Psoas muscle (tissue), 8 donors: Measurements from ENCODE around the gene PDCD1LG2. TPM values are rescaled to one million over a fixed set of nuclear protein-coding genes. Genes with fewer than 3 reads are reported as not detected.
"Not testable (repeated sequence)": the region's sequence is repeated elsewhere in the genome, so short reads cannot be mapped to it uniquely, and the experiment has no call there.

Source experiments
- ATAC-seq, 4 donors: fragments of 200-7000 bp; cut with Tn5 transposase; one replicate each; pipeline ENCODE4 v1.9.1; 2020; ENCODE audit warnings: moderate library complexity in 3 of 4, mild to moderate bottlenecking in 2 of 4
- DNase-seq, 2 donors: peaks; one replicate each; pipeline ENCODE4 v3.0.0-alpha.2; 2020
- H3K27ac ChIP-seq: fragments of 200-600 bp; one replicate; pipeline ENCODE4 v1.8.0; 2022
- H3K27me3 ChIP-seq, 3 donors: fragments of 200-600 bp in 1 of 3; one replicate each; pipeline versions ENCODE4 v1.6.1 to v1.8.0; 2013 to 2022; ENCODE audit warnings: low read length in 2 of 3, mild to moderate bottlenecking in 2 of 3, moderate library complexity in 1 of 3; ENCODE audit not compliant: insufficient read depth in 3 of 3
- H3K36me3 ChIP-seq, 2 donors: fragments of 200-600 bp in 1 of 2; one replicate each; pipeline versions ENCODE4 v1.6.1 to v1.8.0; 2013 to 2022; ENCODE audit warnings: low read depth in 1 of 2, mild to moderate bottlenecking in 1 of 2, moderate library complexity in 1 of 2; ENCODE audit not compliant: insufficient read depth in 1 of 2
- H3K4me1 ChIP-seq: fragments of 200-600 bp; one replicate; pipeline ENCODE4 v1.8.0; 2022
- H3K4me3 ChIP-seq: fragments of 200-600 bp; one replicate; pipeline ENCODE4 v1.8.0; 2022; ENCODE audit warnings: mild to moderate bottlenecking
- H3K9me3 ChIP-seq: fragments of 200-600 bp; one replicate; pipeline ENCODE4 v1.8.0; 2022
- CTCF ChIP-seq: fragments of 200-600 bp; IDR thresholded peaks from one replicate; pipeline ENCODE4 v1.8.0; 2022; ENCODE audit warnings: antibody characterized with exemption
- WGBS, 3 donors: extraction: QIAGEN DNeasy Blood & Tissue Kit; methylation state at CpG; one replicate each; pipeline versions ENCODE4 v1.1.6 to v1.1.7; 2013; 5-methylcytosine and 5-hydroxymethylcytosine counted together
- intact Hi-C, 2 donors: fragments of 100-400 bp; cut with DNase I; formaldehyde crosslinking; loops; one replicate each; pipeline versions ENCODE4 v1.11.0 to v1.14.2; 2022
- long read RNA-seq, 2 donors: library from polyadenylated mRNA; unstranded; transcript quantifications; one replicate each; pipeline ENCODE4 v2.0.0, GENCODE V29; 2021
- polyA plus RNA-seq, 3 donors: library from polyadenylated mRNA; stranded (reverse); fragments of 200-250 nt; gene quantifications; one replicate each; pipeline ENCODE4 v1.2.3, GENCODE V29; 2013
- total RNA-seq, 4 donors: library from RNA; stranded (reverse); fragmentation: NEBNext Ultra II Directional in 2 of 4; extraction: Animal tissue kit (Norgen Biotek cat#: 25700) in 2 of 4; gene quantifications; one replicate each; pipeline versions ENCODE4 v1.2.1 to v1.2.4, GENCODE V29; 2021 to 2023
- donor health status: healthy with polysubstance abuse.
- donor health status: DM: no; HTN: no; CAD: no; lungs with moderate emphysema.
- donor health status: Bipolar disorder and iron deficiency.
- donor health status: healthy.
- donor health status: DM: yes; HTN: yes; CAD: no.
- donor health status: DM: no; HTN: no; CAD: no.
- donor health status: DM: no; HTN: no; CAD: no.
- donor health status: DM: yes; HTN: yes; CAD: no.

The PDCD1LG2 gene
- 1 to 10 TPM in 1 of 4 donors, under 1 TPM in 3; 0.50 to 1.3 (median 0.86) TPM for total RNA-seq
- under 1 TPM; 0.29 to 0.62 (median 0.38) TPM for polyA plus RNA-seq
- long read RNA-seq, donor 1 = 0 reads
- long read RNA-seq, donor 2 = 0 reads

GRCh38 chr9:5510360-5510931 is at the start of gene PDCD1LG2:
Gene PDCD1LG2 (plus strand): TSS chr9:5510531. CDS start chr9:5522547, 12,016 bp downstream.
- ATAC-seq (peak in 2 of 4 donors; percentile 45 to 49), DNase-seq (no peak)
- intact Hi-C loops = loop anchor here (5.0 to 10.0 kb wide), 2 partner anchors 58 to 64 kb away; partner anchors contain the start of gene CD274 (in 2 of the 2)
- 33 to 46% (median 37%) methylated on average over 4 of the region's 4 CpGs for WGBS, 3 donors
- no peaks in the 10 kb centered on the region for H3K9me3 ChIP-seq
- no peaks in the 10 kb centered on the region for H3K27me3 ChIP-seq
- H3K27ac ChIP-seq = peak within 1 kb of the TSS; percentile 54
- no peak for TF ChIP-seq CTCF
- H3K4me3 ChIP-seq = peak within 1 kb of the TSS; percentile 55
- H3K36me3 ChIP-seq = no peaks in the 10 kb centered on the region
- H3K4me1 ChIP-seq = peaks cover 21% of the 10 kb centered on the region

GRCh38 chr9:5464831-5465330 is 45.5 kb upstream of the PDCD1LG2 start:
- WGBS, 3 donors = 81 to 96% (median 85%) methylated on average over 4 of the region's 4 CpGs
- not testable (repeated sequence) for H3K27me3 ChIP-seq, H3K27ac ChIP-seq, H3K4me1 ChIP-seq, H3K9me3 ChIP-seq, ATAC-seq, H3K4me3 ChIP-seq
- peak in 1 of 2 donors; percentile 45 for DNase-seq
- H3K36me3 ChIP-seq = peaks cover 0 to 43% of the 10 kb centered on the region in 2 donors
- intact Hi-C loops = loop anchor here in 1 of 2 donors (10.0 kb wide), 1 partner anchor 100 kb away; no protein-coding TSS in a partner anchor

- 78 to 82% (median 81%) methylated on average over 1 of the region's 1 CpG for WGBS, 3 donors
- Histone ChIP-seq H3K4me1 (no peaks in the 10 kb centered on the region), H3K9me3 (no peaks in the 10 kb centered on the region), H3K27ac (no peak overlapping the region), H3K36me3 (peaks cover 0 to 43% of the 10 kb centered on the region in 2 donors), H3K4me3 (no peak overlapping the region), H3K27me3 (no peaks in the 10 kb centered on the region)
- ATAC-seq (no peak), DNase-seq (no peak)
- TF ChIP-seq CTCF = no peak
- intact Hi-C loops = loop anchor here in 1 of 2 donors (10.0 kb wide), 1 partner anchor 99 kb away; no protein-coding TSS in a partner anchor
Observed at GRCh38 chr9:5466005-5466404, 44.3 kb upstream of the PDCD1LG2 start.

- H3K36me3 ChIP-seq = peaks cover 0 to 43% of the 10 kb centered on the region in 2 donors
- no peaks in the 10 kb centered on the region for H3K27me3 ChIP-seq
- no peak for ATAC-seq
Observed at GRCh38 chr9:5466766-5467165, 43.6 kb upstream of the PDCD1LG2 start.

More at GRCh38 chr9:5466766-5467165, 43.6 kb upstream of the PDCD1LG2 start:
- no peaks in the 10 kb centered on the region for H3K4me1 ChIP-seq
- WGBS, 3 donors = 68 to 80% (median 79%) methylated on average over 2 of the region's 2 CpGs
- no peak overlapping the region for H3K27ac ChIP-seq
- no peak for TF ChIP-seq CTCF
- intact Hi-C loops = loop anchor here in 1 of 2 donors (10.0 kb wide), 1 partner anchor 98 kb away; no protein-coding TSS in a partner anchor
- H3K9me3 ChIP-seq = no peaks in the 10 kb centered on the region
- DNase-seq = no peak
- no peak overlapping the region for H3K4me3 ChIP-seq
